GM12875 (cell line): Measurements from ENCODE around the gene USP34.
"Not testable (repeated sequence)": the region's sequence is repeated elsewhere in the genome, so short reads cannot be mapped to it uniquely, and the experiment has no call there.

ENCODE experiments used
- H3K4me3 ChIP-seq: one replicate; pipeline ENCODE4 v1.5.1; 2011; ENCODE audit warnings: low read depth, low read length, control low read depth
- CTCF ChIP-seq: IDR thresholded peaks from 2 replicates; pipeline ENCODE4 v1.5.1; 2011; ENCODE audit warnings: low read depth, mild to moderate bottlenecking, control low read depth, inconsistent platforms, low read length, moderate library complexity, borderline replicate concordance; ENCODE audit not compliant: insufficient read depth

The USP34 gene

DNA sequence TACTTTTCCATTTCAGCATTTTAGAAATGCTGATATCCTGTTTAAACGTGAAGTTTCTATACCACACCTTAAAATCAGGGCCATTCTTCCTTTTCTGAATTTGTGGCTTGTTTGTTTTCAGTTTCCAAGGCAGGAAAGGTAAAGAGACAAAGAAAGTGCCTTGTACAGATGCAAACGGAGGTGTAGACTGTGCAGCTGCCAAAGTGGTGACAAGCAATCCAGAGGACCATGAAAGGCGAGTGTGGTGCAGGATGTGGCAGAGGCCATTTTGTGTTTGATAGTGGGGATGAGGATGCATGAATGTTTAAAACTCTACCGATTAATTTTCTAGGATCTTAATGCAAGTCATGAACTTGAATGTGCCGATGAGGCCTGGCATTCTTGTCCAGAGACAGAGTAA is 308.2 kb downstream of the USP34 start:
- TF ChIP-seq CTCF: no peak
- H3K4me3 ChIP-seq: no peak overlapping the region

DNA sequence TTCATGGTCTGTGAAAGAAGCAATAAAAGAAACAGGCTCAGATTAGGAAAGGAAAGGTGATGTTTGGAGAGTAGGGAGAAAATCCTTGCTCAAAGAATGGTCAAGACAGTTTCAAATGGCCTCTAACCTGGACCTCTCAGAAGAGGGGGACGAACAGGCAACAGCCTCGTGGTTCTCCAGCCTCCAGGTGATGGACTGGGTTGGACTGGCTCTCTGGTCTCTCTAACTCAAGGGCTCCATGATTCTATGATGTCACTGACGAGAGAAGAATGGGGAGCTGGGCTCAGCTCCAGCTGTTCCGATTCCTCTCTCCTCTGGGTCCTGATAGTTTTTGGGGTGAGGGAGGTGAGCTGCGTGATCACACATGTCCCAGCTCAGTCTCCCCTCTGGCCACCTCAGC is 309.0 kb downstream of the USP34 start, which contains the start of gene C2orf74:
Gene C2orf74 (plus strand): TSS at position 301 of the 400 bp plus-strand sequence. CDS start 327 bp downstream, outside the sequence.
- TF ChIP-seq CTCF: no peak
- no peak within 1 kb of the TSS for H3K4me3 ChIP-seq

DNA sequence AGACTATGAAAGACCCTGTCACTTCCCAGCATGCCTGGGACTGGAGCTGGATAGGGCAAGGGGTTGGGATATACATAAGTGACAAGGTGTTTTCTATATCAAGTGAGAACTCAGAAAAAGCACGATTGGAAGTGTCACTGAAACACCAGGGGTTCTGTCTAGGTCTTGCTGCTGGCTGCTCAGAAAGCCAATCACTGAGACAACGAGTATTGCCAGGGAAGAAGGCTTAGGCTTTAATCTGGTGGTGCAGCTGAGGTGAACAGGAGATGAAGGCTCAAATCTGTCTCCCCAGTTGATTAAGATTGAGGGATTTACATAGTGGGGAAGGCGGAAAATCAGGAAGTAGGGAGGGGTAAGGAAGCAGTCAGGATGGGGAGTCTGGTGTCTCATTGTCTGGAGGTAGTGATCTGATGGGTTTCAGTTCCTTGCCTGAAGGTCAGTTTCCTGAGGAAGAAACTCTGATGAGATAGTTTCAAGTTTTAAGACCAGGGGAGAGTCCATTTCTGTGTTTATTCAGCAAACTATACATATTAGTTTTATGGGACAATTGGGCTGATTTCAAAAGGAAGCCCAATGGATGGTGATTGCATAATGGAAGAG is 312.4 kb downstream of the USP34 start:
- no peak overlapping the region for H3K4me3 ChIP-seq
- TF ChIP-seq CTCF: no peak

GRCh38 chr2:61157371-61158003 is 313.4 kb downstream of the USP34 start:
- no peak for TF ChIP-seq CTCF

DNA sequence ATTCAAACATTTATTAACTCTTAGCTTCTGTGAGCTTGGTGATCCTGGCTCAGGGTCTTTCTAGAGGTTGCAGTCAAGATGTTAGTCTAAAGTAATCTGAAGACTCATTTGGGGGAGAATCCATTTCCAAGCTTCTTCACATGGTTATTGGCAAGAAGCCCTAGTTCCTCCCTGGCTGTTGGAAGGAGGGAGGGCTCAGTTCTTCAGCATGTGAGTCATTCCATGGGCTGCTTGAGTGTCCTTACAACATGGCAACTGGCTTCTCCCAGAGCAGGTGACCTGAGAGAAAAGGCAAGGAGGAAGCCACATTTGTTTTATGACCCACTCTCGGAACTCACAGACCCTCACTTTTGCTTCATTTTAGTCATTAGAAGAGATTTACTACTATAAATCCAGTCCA is 319.5 kb downstream of the USP34 start:
- TF ChIP-seq CTCF: no peak

More at GRCh38 chr2:61157371-61158003, 313.4 kb downstream of the USP34 start:
- H3K4me3 ChIP-seq: no peak overlapping the region

DNA sequence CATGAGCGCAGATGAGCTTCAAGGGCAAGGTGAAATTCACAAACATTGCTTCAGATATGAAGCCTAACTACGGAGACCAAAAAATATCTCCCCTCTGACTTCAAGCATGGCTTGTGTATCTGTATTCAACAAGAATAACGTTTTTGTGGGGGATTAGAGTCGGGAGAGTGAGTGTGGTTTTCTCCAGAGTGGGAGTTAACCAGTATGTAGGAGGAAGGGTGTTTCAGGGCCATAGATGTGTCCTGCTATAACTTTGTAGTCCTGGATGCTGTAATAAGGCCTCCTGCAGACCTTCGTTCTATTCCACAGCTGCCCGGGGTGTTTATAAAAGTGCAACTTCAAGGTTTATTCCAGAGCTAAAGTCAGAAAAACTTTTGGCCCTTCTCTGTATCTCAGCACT is 321.8 kb downstream of the USP34 start:
- TF ChIP-seq CTCF: no peak
- no peak overlapping the region for H3K4me3 ChIP-seq

More for the DNA sequence above, 319.5 kb downstream of the USP34 start:
- H3K4me3 ChIP-seq: no peak overlapping the region

DNA sequence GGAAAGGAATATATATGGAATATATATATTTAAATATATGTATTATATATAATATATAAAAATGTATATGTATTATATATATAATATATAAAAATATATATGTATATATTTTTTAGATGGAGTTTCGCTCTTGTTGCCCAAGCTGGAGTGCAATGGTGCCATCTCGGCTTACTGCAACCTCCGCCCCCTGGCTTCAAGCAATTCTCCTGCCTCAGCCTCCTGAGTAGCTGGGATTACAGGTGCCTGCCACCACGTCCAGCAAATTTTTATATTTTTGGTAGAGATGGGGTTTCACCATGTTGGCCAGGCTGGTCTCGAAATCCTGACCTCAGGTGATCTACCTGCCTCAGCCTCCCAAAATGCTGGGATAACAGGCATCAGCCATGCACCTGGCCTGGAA is 322.8 kb downstream of the USP34 start:
- not testable (repeated sequence) for H3K4me3 ChIP-seq
